Astrocyte (in vitro differentiated cells and primary cell): ENCODE data around the gene SPDEF. TPM values are rescaled to one million over a fixed set of nuclear protein-coding genes. Genes with fewer than 3 reads are reported as not detected.

Source experiments
- DNase-seq: peaks from one replicate; pipeline ENCODE4 v3.0.0-alpha.2; 2010; ENCODE audit warnings: low read depth
- FAIRE-seq: peaks from 2 replicates; lab custom pipeline; 2011; peaks lifted over from hg19 to GRCh38; lab: Jason Lieb, UNC
- H2AFZ ChIP-seq: 2 replicates; pipeline ENCODE4 v1.6.0; 2012; ENCODE audit warnings: low read depth, low read length, inconsistent platforms
- H3K27ac ChIP-seq: 2 replicates; pipeline ENCODE4 v1.5.1; 2011; ENCODE audit warnings: low read depth, low read length, inconsistent platforms
- H3K27me3 ChIP-seq: 2 replicates; pipeline ENCODE4 v1.6.0; 2011; ENCODE audit warnings: low read length, inconsistent platforms; ENCODE audit not compliant: insufficient read depth
- H3K36me3 ChIP-seq: 2 replicates; pipeline ENCODE4 v1.5.1; 2011; ENCODE audit warnings: low read length, inconsistent platforms; ENCODE audit not compliant: insufficient read depth
- H3K4me1 ChIP-seq: 2 replicates; pipeline ENCODE4 v1.5.1; 2011; ENCODE audit warnings: low read length, inconsistent platforms; ENCODE audit not compliant: insufficient read depth
- H3K4me2 ChIP-seq: 2 replicates; pipeline ENCODE4 v1.6.0; 2012; ENCODE audit warnings: low read length, inconsistent platforms
- H3K4me3 ChIP-seq: 2 replicates; pipeline ENCODE4 v1.5.1; 2011; ENCODE audit warnings: low read depth, mild to moderate bottlenecking, low read length, inconsistent platforms; ENCODE audit not compliant: insufficient read depth
- H3K79me2 ChIP-seq: 2 replicates; pipeline ENCODE4 v1.6.0; 2012; ENCODE audit warnings: mild to moderate bottlenecking, low read length, inconsistent platforms; ENCODE audit not compliant: insufficient read depth
- H3K9ac ChIP-seq: 2 replicates; pipeline ENCODE4 v1.6.0; 2012; ENCODE audit warnings: mild to moderate bottlenecking, low read length, inconsistent platforms
- H3K9me3 ChIP-seq: 2 replicates; pipeline ENCODE4 v1.5.1; 2012; ENCODE audit warnings: low read depth, mild to moderate bottlenecking, low read length, inconsistent platforms; ENCODE audit not compliant: insufficient read depth
- H4K20me1 ChIP-seq: 2 replicates; pipeline ENCODE4 v1.6.0; 2012; ENCODE audit warnings: low read length, inconsistent platforms; ENCODE audit not compliant: insufficient read depth
- H3K27ac Mint-ChIP-seq: one replicate; pipeline ENCODE4 v1.8.0; 2021; ENCODE audit warnings: mild to moderate bottlenecking, mixed read lengths; ENCODE audit not compliant: unreplicated experiment
- H3K27me3 Mint-ChIP-seq: one replicate; pipeline ENCODE4 v1.8.0; 2021; ENCODE audit warnings: low read depth, mixed read lengths; ENCODE audit not compliant: unreplicated experiment
- H3K36me3 Mint-ChIP-seq: one replicate; pipeline ENCODE4 v1.8.0; 2021; ENCODE audit warnings: low read depth, mixed read lengths; ENCODE audit not compliant: unreplicated experiment
- H3K4me1 Mint-ChIP-seq: one replicate; pipeline ENCODE4 v1.8.0; 2021; ENCODE audit warnings: low read depth, mixed read lengths; ENCODE audit not compliant: unreplicated experiment
- H3K4me3 Mint-ChIP-seq: one replicate; pipeline ENCODE4 v1.8.0; 2021; ENCODE audit warnings: mild to moderate bottlenecking, moderate library complexity, mixed read lengths; ENCODE audit not compliant: unreplicated experiment
- H3K9me3 Mint-ChIP-seq: one replicate; pipeline ENCODE4 v1.8.0; 2021; ENCODE audit warnings: mild to moderate bottlenecking, mixed read lengths; ENCODE audit not compliant: unreplicated experiment
- EZH2 ChIP-seq: IDR thresholded peaks from 2 replicates; pipeline ENCODE4 v1.6.1; 2012; ENCODE audit warnings: mild to moderate bottlenecking, low read length, inconsistent platforms; ENCODE audit not compliant: insufficient read depth
- total RNA-seq: library from RNA; stranded (reverse); gene quantifications from 2 replicates; pipeline ENCODE4 v1.2.1, GENCODE V29; 2021
- TF ChIP-seq, protein P1 (sequence below): IDR thresholded peaks from 2 replicates; pipeline ENCODE4 v1.5.1; 2011; ENCODE audit warnings: low read depth, mild to moderate bottlenecking, inconsistent platforms, low read length, moderate library complexity; ENCODE audit not compliant: insufficient read depth

SPDEF gene
- total RNA-seq, 1 donor from 2014 or later = 0.16 TPM

DNA sequence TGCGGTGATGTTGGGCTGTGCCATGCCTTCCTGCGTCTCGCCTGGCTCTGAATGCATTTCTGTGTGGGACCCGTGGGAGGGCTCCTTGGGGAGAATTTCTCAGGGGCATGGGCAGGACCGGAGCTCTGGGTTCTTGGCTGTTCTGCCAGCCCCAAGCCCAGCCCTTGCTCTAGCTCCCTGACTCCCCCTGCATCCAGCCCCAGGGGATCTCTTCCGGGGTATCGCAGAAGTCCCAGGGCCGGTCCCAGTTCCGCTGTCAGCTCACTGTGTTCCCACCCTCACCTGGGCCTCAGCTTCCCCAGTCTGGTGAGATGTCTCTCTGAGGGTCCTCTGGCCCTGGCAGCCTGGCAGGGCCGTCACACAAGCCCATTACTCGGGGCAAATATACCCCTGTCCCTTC, 20.5 kb downstream of the SPDEF start:
- Histone ChIP-seq H3K9me3 (no peaks in the 10 kb centered on the region), H2AFZ (no peak overlapping the region), H3K4me3 (no peak overlapping the region), H3K9ac (no peak overlapping the region), H3K36me3 (no peaks in the 10 kb centered on the region), H3K27me3 (no peaks in the 10 kb centered on the region), H3K27ac (no peak overlapping the region), H3K4me1 (no peaks in the 10 kb centered on the region), H3K4me2 (no peak overlapping the region), H3K79me2 (no peaks in the 10 kb centered on the region), H4K20me1 (no peaks in the 10 kb centered on the region)
- no peak overlapping the region for H3K4me3 Mint-ChIP-seq
- DNase-seq (no peak), FAIRE-seq (no peak)
- no peak for TF ChIP-seq EZH2
- TF ChIP-seq, protein P1, sequence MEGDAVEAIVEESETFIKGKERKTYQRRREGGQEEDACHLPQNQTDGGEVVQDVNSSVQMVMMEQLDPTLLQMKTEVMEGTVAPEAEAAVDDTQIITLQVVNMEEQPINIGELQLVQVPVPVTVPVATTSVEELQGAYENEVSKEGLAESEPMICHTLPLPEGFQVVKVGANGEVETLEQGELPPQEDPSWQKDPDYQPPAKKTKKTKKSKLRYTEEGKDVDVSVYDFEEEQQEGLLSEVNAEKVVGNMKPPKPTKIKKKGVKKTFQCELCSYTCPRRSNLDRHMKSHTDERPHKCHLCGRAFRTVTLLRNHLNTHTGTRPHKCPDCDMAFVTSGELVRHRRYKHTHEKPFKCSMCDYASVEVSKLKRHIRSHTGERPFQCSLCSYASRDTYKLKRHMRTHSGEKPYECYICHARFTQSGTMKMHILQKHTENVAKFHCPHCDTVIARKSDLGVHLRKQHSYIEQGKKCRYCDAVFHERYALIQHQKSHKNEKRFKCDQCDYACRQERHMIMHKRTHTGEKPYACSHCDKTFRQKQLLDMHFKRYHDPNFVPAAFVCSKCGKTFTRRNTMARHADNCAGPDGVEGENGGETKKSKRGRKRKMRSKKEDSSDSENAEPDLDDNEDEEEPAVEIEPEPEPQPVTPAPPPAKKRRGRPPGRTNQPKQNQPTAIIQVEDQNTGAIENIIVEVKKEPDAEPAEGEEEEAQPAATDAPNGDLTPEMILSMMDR = no peak
- no peaks in the 10 kb centered on the region for H3K36me3 Mint-ChIP-seq
- H3K4me1 Mint-ChIP-seq = no peaks in the 10 kb centered on the region
- H3K9me3 Mint-ChIP-seq = no peaks in the 10 kb centered on the region
- H3K27me3 Mint-ChIP-seq = peaks cover 33% of the 10 kb centered on the region
- no peak overlapping the region for H3K27ac Mint-ChIP-seq

DNA sequence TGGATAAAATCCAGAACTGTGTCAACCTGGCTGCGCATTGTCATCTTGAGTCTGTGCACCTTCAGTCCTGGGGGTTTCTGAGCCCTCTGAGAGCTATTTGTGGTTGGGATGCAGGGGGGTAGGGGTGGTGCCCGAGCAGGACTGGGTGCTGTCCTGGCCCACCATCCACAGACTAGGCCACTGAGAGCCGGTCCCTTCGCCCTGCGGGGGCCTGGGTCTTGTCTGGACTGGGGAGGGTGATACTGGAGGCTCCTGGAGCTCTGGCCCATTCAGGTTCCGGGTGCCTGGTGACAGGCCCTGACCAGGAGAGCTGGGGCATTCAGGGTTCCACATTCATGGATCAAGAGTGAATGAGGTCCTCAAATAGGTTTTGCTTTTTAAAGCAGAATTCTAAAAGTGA, 20.9 kb downstream of the SPDEF start:
- no peak overlapping the region for H3K4me3 Mint-ChIP-seq
- no peaks in the 10 kb centered on the region for H3K36me3 Mint-ChIP-seq
- H3K27ac Mint-ChIP-seq = no peak overlapping the region

DNA sequence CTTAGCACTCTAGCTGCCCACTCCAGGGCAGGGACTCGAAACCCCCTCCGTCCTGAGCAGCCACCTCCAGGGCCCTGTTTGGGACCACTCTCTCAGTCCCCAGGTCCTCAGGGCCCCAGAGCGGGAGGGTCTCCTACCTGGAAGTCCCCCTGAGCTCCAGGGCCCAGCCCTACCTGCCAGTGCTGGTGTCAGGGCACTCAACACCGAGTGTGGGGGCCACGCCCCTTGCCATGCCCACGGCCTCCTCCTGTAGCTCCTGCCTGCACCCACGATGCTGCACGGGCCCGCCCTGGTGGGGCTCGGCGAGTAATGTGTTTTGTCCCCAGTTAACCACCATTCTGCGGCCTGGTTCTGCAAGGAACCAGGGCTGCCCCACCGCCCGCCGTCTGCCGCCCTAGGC, 21.5 kb downstream of the SPDEF start:
- no peaks in the 10 kb centered on the region for H3K9me3 Mint-ChIP-seq
- H2AFZ ChIP-seq = no peak overlapping the region
- FAIRE-seq (no peak), DNase-seq (no peak)
- no peaks in the 10 kb centered on the region for H3K4me1 ChIP-seq
- no peak overlapping the region for H3K27ac ChIP-seq
- H3K36me3 ChIP-seq = no peaks in the 10 kb centered on the region
- peaks cover 38% of the 10 kb centered on the region for H3K27me3 Mint-ChIP-seq
- no peaks in the 10 kb centered on the region for H3K27me3 ChIP-seq
- TF ChIP-seq, protein P1 = no peak
- TF ChIP-seq EZH2 = no peak
- H3K79me2 ChIP-seq = no peaks in the 10 kb centered on the region
- no peaks in the 10 kb centered on the region for H3K9me3 ChIP-seq
- H4K20me1 ChIP-seq = no peaks in the 10 kb centered on the region
- H3K36me3 Mint-ChIP-seq = no peaks in the 10 kb centered on the region
- no peak overlapping the region for H3K4me3 Mint-ChIP-seq
- no peaks in the 10 kb centered on the region for H3K4me1 Mint-ChIP-seq
- no peak overlapping the region for H3K27ac Mint-ChIP-seq
- no peak overlapping the region for H3K9ac ChIP-seq
- no peak overlapping the region for H3K4me3 ChIP-seq
- no peak overlapping the region for H3K4me2 ChIP-seq

More for the DNA sequence above, 20.9 kb downstream of the SPDEF start:
- Mint-ChIP-seq H3K27me3 (peaks cover 35% of the 10 kb centered on the region), H3K9me3 (no peaks in the 10 kb centered on the region), H3K4me1 (no peaks in the 10 kb centered on the region)
- TF ChIP-seq, protein P1 = no peak
- H3K79me2 ChIP-seq = no peaks in the 10 kb centered on the region
- no peaks in the 10 kb centered on the region for H3K36me3 ChIP-seq
- H3K27ac ChIP-seq = no peak overlapping the region
- FAIRE-seq (no peak), DNase-seq (no peak)
- no peaks in the 10 kb centered on the region for H3K9me3 ChIP-seq
- H3K4me2 ChIP-seq = no peak overlapping the region
- H4K20me1 ChIP-seq = no peaks in the 10 kb centered on the region
- no peaks in the 10 kb centered on the region for H3K27me3 ChIP-seq
- no peak overlapping the region for H3K4me3 ChIP-seq
- H3K4me1 ChIP-seq = no peaks in the 10 kb centered on the region
- H3K9ac ChIP-seq = no peak overlapping the region
- H2AFZ ChIP-seq = no peak overlapping the region
